Sciatic nerve (tissue), 2 donors: Measurements from ENCODE around the gene SVOPL. TPM values are rescaled to one million over a fixed set of nuclear protein-coding genes. Genes with fewer than 3 reads are reported as not detected.
"Not testable (repeated sequence)": the region's sequence is repeated elsewhere in the genome, so short reads cannot be mapped to it uniquely, and the experiment has no call there.

Experiments used
- ATAC-seq: fragments of 200-7000 bp; cut with Tn5 transposase; one replicate; pipeline ENCODE4 v1.9.1; 2020; ENCODE audit warnings: mild to moderate bottlenecking, moderate library complexity
- DNase-seq: peaks from one replicate; pipeline ENCODE4 v3.0.0-alpha.2; 2020; ENCODE audit warnings: low spot score
- intact Hi-C: fragments of 100-400 bp; cut with DNase I; formaldehyde crosslinking; loops from one replicate; pipeline ENCODE4 v1.14.2; 2022
- total RNA-seq: library from RNA; stranded (reverse); fragmentation: NEBNext Ultra II Directional; extraction: Animal tissue kit (Norgen Biotek cat#: 25700); gene quantifications from one replicate; pipeline ENCODE4 v1.2.1, GENCODE V29; 2021
- donor health status: DM: no; HTN: no; CAD: no.
- donor health status: DM: no; HTN: no; CAD: no.

The SVOPL gene
- total RNA-seq, 1 donor from 2014 or later = not detected

DNA sequence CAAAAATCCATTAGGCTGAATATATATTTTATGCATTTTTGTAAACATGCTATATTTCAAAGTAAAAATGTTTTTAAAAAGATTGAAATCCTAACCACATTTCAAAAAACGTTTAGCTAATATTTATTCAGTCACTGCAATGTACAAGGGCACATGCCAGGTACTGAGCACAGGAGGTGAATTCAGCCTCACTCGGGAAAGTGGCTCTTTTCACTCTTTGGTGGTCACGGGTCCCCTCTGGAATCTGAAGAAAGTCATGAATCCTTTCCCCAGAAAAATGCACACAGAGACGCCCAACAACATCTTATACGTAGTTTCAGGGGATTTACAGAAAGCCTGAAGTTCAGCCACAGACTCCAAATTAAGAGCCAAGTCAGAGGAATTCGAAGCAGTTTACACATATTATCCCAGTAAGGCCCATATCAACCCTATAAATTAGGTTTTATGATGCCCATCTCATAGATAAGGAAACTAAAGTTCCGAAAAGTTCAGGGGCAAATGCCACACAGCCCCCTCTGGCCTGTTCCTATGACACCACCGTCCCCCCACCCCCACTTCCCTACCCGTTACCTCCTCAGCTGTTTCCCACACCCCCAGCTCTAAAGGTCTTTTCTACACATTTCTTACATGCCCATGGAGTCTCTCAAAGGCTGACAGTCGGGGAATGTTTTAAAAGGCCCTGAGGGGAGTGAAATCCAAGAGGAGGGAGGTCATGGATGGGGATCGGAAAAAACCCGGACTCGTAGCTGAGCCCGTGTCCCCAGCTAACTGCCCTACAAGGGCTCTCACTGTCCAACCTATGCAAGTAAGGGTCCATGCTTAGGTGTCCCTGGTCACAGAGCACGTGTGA is 9.6 kb upstream of the SVOPL start:
- ATAC-seq (no peak), DNase-seq (no peak)
- intact Hi-C loops = no loop called here

DNA sequence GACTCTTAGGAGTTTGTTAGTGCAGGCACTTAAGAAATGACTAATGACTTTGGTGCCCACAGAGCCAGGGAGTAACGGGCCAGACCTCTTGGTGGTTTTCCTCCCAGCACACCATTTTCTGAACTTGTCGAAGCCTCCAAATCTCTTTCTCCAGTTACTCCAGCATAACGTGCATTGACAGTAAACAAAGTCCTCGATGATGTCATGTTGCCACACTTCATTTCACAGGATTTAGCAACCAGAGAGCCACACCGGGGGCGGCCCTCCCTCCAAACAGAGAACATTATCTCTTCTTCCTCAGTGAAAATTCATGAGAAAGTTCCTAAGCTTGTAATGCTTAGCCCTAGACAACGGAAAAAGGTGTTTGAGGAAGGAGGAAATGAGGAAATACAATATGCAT is 4.0 kb upstream of the SVOPL start:
- DNase-seq (no peak), ATAC-seq (no peak)
- intact Hi-C loops = no loop called here

DNA sequence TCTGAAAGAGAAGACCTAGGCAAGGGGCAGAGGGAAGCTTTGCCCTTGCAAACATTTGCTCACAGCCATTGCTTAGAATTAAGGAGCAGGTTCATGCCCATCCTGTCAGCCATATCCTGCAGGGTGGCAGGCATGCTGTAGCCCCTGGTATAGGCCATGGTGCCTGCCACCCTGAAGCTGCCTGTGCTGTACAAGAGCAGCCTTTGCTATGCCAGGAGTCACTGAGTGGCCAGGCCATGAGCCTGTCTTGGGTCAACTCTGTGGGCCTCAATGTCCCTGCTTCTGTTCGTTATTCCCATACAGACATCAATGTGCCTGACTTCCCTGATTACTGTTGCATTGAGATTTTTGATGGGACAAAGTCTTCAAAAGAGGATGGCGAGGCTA is 368 bp upstream of the SVOPL start:
- DNase-seq (peak; percentile 17), ATAC-seq (no peak)
- intact Hi-C loops = no loop called here

DNA sequence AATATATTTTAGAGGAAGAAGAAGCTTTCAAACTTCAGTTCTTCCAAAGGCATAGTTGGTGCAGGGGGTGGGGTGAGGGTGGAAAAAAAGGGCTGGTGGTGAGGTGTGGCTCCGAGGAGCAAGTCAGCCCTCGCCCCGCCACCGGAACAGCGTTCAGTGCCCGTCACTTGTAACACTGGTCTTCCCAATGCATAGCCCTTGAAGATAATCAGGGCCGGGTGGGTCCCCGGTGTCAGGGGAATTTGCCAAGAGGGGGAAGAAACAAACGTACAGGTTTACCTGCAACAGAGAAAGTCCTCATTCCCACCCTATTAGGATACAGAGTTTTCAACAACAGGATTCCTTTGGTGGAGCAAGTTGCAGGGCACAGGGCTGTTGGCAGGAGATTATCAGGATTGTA is 1.5 kb downstream of the SVOPL start:
- ATAC-seq = no peak
- peak; percentile 27 for DNase-seq
- intact Hi-C loops = no loop called here

DNA sequence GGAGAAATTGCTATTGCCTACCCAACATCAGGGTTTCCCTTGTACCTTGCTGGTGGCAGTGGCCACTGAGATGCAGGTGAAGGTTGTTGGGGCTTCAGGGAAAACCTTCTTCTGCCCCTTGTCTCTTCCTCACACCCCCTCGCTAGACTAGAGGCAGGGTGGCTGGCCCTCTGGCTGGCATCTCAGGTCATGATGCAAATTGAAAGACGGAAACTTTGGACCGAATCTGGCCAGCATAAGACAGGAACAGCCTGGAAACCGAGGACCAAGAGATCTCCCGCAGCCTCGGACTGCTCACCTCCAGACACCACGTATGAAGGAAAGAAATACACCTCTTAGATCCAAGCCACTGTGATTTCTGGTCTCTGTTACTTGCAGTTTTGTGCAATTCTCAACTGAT is 2.9 kb downstream of the SVOPL start:
- ATAC-seq (no peak), DNase-seq (no peak)
- intact Hi-C loops = no loop called here

DNA sequence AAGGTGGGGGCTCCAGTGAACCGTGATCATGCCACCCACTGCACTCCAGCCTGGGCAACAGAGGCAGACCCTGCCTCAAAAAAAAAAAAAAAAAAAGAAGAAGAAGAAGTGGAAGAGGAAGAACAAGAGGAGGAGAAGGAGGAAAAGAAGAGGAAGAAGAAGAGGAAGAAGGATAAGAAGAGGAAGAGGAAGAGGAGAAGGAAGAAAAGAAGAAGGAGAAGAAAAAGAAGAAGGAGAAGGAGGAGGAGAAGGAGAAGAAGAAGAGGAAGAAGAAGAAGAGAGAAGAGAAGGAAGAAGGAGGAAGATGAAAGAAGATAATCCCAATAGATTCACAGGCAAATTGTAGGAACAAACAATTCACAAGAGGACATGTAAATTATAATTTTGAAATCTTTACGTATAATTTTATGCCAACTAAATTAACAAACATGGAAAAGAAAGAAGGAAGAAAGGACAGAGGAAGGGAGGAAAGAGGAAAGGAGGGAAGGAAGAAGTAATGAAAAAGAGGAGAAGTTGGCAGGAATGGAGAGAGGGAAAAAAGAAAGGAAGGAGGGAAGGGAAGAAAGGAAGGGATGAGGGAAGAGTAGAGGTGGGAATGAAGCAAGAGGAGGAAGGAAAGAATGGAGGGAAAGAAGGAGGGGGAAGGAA is 3.5 kb downstream of the SVOPL start:
- no peak for ATAC-seq
- DNase-seq = no peak
- intact Hi-C loops = no loop called here

DNA sequence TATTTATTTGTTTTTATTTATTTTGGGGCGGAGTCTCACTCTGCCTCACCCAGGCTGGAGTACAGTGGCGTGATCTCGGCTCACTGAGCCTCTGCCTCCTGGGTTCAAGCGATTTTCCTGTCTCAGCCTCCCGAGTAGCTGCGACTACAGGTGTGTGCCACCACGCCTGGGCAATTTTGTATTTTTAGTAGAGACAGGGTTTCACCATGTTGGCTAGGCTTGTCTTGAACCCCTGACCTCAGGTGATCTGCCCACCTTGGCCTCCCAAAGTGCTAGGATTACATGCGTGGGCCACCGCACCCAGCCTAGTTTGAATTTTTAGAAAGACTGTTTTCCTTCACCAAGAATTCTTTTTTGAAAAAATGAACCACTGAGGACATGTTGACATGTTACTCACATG is 5.4 kb downstream of the SVOPL start:
- ATAC-seq, DNase-seq, intact Hi-C loops: not testable (repeated sequence)

DNA sequence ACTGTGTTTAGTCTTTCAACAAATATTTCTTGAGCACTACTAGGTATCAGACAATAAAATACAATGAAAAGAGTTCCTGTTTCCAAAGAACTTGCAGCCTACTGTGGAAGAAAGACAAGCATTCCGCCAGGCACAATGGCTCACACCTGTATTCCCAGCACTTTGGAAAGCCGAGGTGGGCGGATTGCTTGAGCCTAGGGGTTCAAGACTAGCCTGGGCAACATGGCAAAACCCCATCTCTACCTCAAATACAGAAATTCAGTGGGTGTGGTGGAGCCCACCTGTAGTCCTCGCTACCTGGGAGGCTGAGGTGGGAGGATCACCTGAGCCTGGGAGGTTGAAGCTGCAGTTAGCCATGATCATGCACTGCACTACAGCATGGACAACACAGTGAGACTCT is 6.1 kb downstream of the SVOPL start:
- intact Hi-C loops = no loop called here
- DNase-seq = no peak
- ATAC-seq = no peak

DNA sequence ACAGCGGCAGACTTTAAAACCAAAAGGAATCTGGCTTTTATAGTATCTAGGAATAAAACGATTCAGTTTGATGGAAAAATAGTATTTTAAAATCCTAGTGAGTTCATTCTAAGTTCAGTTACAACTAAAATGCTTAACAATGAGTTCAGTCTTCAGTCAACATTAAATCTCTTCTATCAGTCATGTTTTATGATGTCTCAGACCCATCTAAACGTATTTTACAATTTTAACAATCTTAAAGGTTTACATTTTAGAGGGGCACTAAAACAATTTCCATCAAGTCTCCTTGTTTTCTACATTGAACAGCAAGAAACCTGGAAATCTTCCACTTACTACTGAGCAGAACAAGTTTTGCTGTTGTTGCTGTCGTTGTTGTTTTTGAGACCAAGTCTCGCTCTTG is 10.0 kb downstream of the SVOPL start:
- intact Hi-C loops = no loop called here
- ATAC-seq (no peak), DNase-seq (no peak)

DNA sequence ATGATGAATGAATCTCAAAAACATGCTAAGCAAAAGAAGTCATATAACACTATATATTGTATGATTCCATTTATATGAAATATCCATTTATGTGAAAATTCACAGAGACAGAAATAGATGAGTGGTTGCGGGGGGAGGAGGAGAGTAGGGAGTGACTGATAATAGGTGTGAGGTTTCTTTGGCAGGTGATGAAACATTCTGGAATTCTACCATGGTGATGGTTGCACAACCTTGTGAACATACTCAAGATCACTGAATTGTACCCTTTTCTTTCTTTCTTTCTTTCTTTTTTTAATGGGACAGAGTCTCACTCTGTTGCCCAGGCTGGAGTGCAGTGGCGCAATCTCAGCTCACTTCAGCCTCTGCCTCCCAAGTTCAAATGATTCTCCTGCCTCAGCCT is 10.7 kb downstream of the SVOPL start:
- intact Hi-C loops = no loop called here
- DNase-seq = no peak

DNA sequence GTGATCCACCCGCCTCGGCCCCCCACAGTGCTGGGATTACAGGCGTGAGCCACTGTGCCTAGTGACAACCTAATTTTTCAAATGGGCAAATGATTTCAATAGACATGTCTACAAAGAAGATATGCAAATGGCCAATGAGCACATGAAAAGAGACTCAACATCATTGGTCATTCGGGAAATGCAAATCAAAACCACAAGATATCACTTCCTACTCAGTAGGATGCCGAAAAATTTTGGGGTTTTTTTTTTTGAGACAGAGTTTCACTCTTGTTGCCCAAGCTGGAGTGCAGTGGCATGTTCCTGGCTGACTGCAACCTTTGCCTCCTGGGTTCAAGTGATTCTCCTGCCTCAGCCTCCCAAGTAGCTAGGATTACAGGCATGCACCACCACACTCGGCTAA is 13.1 kb downstream of the SVOPL start:
- DNase-seq, intact Hi-C loops: not testable (repeated sequence)

More for the DNA sequence above, 10.7 kb downstream of the SVOPL start:
- ATAC-seq = no peak

DNA sequence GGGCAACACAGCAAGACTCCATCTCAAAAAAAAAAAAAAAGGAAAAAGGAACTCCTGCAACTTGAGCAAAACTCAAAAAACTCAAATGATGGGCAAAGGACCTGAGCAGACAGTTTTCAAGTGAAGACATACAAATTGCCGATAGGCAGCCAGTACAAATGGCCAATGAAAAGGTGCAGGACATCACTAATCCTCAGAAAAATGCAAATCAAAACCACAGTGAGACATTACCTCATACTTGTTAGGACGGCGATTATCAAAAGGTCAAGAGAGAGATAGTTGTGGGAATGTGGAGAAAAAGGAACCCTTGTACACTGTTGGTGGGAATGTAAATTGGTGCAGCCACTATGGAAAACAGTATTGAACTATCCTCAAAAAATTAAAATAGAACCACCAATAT is 16.8 kb downstream of the SVOPL start:
- intact Hi-C loops = no loop called here
- ATAC-seq (no peak), DNase-seq (no peak)

More for the DNA sequence above, 13.1 kb downstream of the SVOPL start:
- not testable (repeated sequence) for ATAC-seq

DNA sequence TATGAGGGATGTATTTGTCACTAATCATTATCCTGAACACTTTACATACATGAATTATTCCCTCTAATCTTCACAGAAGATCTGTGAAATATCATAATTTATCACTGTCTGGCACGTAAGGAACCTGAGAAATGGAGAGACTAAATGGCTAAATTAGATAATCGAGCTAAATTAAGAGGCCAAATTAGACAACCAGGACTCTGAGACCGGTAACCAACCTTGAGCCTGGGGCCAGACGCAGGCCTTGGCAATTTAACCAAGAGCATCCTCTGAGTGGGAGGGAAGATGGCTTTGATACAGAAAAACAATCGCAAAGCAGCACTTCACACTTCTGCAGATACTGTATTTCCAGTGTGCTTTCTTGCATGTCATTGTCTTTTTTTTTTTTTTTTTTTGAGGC is 21.4 kb downstream of the SVOPL start:
- ATAC-seq (no peak), DNase-seq (no peak)
- intact Hi-C loops = no loop called here

DNA sequence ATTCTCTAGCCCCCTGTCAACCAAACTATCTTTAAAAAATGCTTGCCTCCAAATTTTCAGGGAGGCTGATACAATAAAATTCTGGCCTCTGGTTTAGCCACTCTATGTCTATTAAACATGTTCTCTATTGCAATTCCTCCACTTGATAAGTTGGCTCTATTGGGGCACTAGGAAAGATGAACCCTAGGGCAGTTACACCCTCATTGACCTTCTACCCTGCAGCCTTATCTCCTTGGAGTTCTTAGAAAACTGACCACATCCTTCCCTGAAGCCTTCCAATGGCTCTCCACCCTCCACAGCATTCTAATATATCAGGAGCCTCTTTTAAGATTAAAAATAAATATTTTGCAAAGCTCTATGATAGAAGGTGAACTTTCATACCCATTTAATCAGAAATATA is 30.6 kb downstream of the SVOPL start:
- ATAC-seq (no peak), DNase-seq (no peak)
- intact Hi-C loops = no loop called here

DNA sequence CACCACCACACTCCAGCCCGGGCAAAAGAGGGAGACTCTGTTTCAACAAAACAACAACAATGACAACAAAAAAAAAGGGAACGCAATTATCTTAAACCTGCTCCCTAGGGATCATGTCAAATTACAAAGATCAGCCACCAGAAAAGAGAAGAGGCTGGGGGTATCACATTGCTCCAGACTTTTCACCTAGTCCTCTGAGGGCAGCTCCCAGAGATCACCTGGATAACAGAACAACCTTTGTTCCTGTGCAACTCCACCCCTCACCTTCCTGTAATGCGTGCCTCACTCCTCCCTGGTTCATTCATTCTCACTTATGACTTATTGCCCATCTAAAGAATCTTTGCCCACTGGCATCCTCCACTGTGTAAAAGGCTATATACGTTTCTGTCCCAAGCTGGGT is 31.8 kb downstream of the SVOPL start:
- ATAC-seq = no peak
- DNase-seq = no peak
- intact Hi-C loops = no loop called here

DNA sequence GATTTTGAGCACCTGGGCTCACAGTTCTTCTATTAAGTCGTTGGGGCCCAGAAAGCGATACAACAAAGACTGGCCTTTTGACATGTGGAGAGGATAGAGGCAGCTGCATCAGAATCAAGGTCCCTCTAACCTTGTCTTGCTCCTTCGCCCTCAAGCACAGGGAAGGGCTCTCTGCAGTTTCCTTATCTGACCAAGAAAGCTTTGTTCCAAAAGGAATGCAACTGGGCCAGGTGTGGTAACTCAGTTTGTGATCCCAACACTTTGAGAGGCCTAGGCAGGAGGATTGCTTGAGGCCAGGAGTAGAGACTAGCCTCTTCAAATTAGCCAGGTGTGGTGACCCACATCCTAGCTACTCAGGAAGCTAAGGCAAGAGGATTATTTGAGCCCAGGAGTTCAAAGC is 32.2 kb downstream of the SVOPL start:
- ATAC-seq (no peak), DNase-seq (no peak)

DNA sequence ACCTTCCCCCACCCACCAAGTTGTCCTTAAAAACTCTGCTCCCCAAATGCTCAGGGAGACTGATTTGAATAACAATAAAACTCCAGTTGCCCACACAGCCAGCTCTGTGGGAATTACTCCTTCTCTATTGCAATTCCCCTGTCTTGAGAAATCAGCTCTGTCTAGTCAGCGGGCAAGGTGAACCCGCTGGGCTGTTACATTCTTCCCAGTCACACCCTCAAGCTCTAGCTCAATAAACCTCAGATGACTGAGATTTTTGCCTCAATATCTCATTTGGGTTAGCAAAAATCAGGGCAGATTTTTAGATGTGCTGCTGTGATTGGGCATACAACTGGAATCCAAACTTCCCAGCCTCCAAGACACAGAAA is 32.9 kb downstream of the SVOPL start:
- intact Hi-C loops = no loop called here
- no peak for DNase-seq
- ATAC-seq = no peak

More for the DNA sequence above, 32.2 kb downstream of the SVOPL start:
- intact Hi-C loops = no loop called here

DNA sequence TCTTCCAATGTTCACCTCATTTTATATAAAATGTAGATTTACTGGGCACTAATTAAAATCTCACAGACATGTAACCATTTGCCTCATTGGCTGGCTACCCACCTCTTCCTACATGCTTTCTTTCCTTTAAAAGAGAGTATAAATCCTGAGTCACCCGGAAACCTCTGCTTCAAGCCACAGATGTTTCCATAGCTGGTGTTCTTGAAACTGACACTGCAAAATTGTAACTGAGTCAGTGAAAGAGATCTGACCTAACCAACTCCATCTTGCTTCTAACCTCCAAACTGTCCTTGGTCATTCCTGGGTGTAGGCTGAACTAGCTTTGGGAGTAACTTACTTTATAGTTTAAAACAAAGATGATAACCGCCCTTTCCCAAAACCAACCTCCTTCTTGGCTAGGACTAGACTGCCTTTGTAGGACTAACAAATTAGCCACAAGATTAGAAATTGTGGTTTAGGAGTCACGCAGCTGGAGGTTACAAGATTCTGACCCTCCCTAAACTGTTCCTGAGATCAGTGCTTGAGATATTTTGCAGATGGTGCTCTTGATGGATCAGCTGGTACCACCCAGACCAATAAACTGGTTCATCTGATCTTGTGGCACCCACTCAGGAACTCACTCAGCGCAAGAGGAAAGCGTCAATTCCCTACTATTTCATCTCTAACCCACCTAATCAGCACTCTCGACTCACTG is 33.5 kb downstream of the SVOPL start:
- intact Hi-C loops = no loop called here
- ATAC-seq = no peak

DNA sequence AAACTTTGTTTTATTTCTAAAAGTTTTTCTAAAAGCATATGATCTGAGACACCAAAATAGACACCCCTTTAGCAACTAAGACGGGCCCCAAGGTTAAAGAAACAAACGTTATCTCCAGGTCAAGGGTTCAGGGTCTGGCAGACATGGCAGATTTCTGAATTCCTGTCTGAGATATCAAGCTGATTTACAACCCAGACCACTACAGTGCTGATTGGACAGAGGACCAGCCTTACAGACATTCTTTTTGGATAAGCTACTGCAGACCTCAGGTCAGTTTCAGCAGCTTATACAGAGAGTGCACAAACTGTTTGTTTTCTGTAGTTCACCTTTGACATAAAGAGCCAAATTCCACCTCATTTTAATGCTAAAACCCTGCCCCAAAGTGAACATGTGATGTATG is 34.8 kb downstream of the SVOPL start:
- intact Hi-C loops = no loop called here
- DNase-seq (no peak), ATAC-seq (no peak)

More for the DNA sequence above, 33.5 kb downstream of the SVOPL start:
- no peak for DNase-seq

DNA sequence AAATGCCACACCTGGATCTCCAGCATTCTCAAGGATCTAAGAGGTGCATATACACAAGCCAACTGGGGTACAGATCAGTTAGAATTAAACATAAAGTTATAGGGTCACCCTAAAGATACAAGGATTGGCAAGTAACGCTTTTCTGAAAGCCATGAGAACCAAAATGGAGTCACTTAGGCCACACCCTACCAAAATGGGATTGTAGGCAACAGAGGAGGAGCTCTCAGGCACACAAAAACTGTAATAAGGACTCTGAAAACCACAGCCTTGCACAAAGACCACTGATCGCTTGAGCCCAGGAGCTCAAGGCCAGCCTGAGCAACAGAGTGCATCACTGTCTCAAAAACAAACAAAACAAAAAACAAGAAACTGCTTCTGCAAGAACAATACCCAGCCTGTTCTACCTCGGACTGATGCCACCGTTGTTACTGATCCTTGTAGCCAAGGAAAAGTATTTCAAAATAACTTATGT is 35.5 kb downstream of the SVOPL start:
- intact Hi-C loops = no loop called here
- ATAC-seq = no peak
- DNase-seq = no peak
